Esophagus (tissue), 2 donors: ENCODE results near the gene PDPN. TPM values are rescaled to one million over a fixed set of nuclear protein-coding genes. Genes with fewer than 3 reads are reported as not detected.
"Not testable (repeated sequence)": the region's sequence is repeated elsewhere in the genome, so short reads cannot be mapped to it uniquely, and the experiment has no call there.

Experiments used
- H3K27ac ChIP-seq, 2 donors: one replicate each; pipeline ENCODE4 v1.5.1; 2013; ENCODE audit warnings: low read depth in 2 of 2, mild to moderate bottlenecking in 2 of 2, inconsistent platforms in 1 of 2, low read length in 1 of 2, moderate library complexity in 1 of 2
- H3K27me3 ChIP-seq, 2 donors: one replicate each; pipeline ENCODE4 v1.6.1; 2013; ENCODE audit warnings: low read length in 2 of 2, control low read depth in 1 of 2, mild to moderate bottlenecking in 1 of 2; ENCODE audit not compliant: insufficient read depth in 2 of 2, control insufficient read depth in 1 of 2
- H3K36me3 ChIP-seq, 2 donors: one replicate each; pipeline ENCODE4 v1.6.1; 2013; ENCODE audit warnings: low read length in 1 of 2; ENCODE audit not compliant: control insufficient read depth in 2 of 2, insufficient read depth in 2 of 2
- H3K4me1 ChIP-seq, 2 donors: one replicate each; pipeline ENCODE4 v1.6.1; 2013; ENCODE audit warnings: low read length in 1 of 2; ENCODE audit not compliant: control insufficient read depth in 2 of 2, insufficient read depth in 2 of 2
- H3K4me3 ChIP-seq, 2 donors: one replicate each; pipeline ENCODE4 v1.5.1; 2013; ENCODE audit warnings: low read length in 2 of 2, mild to moderate bottlenecking in 2 of 2, low read depth in 1 of 2, moderate library complexity in 1 of 2
- H3K9me3 ChIP-seq, 2 donors: one replicate each; pipeline ENCODE4 v1.6.1; 2013; ENCODE audit warnings: mild to moderate bottlenecking in 2 of 2, low read depth in 1 of 2, low read length in 1 of 2, moderate library complexity in 1 of 2; ENCODE audit not compliant: control insufficient read depth in 2 of 2, insufficient read depth in 1 of 2
- WGBS, 2 donors: extraction: QIAGEN DNeasy Blood & Tissue Kit; methylation state at CpG; one replicate each; pipeline ENCODE4 v1.1.7; 2013; 5-methylcytosine and 5-hydroxymethylcytosine counted together
- polyA plus RNA-seq, 2 donors: library from polyadenylated mRNA; stranded (reverse); fragments of 200-250 nt; gene quantifications; one replicate each; pipeline ENCODE4 v1.2.3, GENCODE V29; 2013
- donor health status: healthy with polysubstance abuse.
- donor health status: Bipolar disorder and iron deficiency.

Gene PDPN
- polyA plus RNA-seq, 2 donors: 2.4 to 11.9 TPM

- 51 to 61% methylated on average over 7 of the region's 7 CpGs for WGBS, 2 donors
- H3K27me3 ChIP-seq, H3K27ac ChIP-seq, H3K9me3 ChIP-seq, H3K4me1 ChIP-seq, H3K36me3 ChIP-seq, H3K4me3 ChIP-seq: not testable (repeated sequence)
Measured at GRCh38 chr1:13570435-13570834, 13.2 kb upstream of the PDPN start.

GRCh38 chr1:13570924-13571323 is 12.7 kb upstream of the PDPN start:
- no peaks in the 10 kb centered on the region for H3K9me3 ChIP-seq
- no peaks in the 10 kb centered on the region for H3K4me1 ChIP-seq
- no peaks in the 10 kb centered on the region for H3K36me3 ChIP-seq
- H3K27ac ChIP-seq: no peak overlapping the region
- no peak overlapping the region for H3K4me3 ChIP-seq
- WGBS, 2 donors: 68 to 74% methylated on average over 5 of the region's 5 CpGs
- H3K27me3 ChIP-seq: peaks cover 0 to 3% of the 10 kb centered on the region in 2 donors

GRCh38 chr1:13573586-13573985 is 10.0 kb upstream of the PDPN start:
- H3K4me3 ChIP-seq: no peak overlapping the region
- no peaks in the 10 kb centered on the region for H3K4me1 ChIP-seq
- peaks cover 0 to 5% of the 10 kb centered on the region in 2 donors for H3K27me3 ChIP-seq
- H3K36me3 ChIP-seq: no peaks in the 10 kb centered on the region
- WGBS, 2 donors: 80 to 84% methylated on average over 4 of the region's 4 CpGs
- H3K9me3 ChIP-seq: no peaks in the 10 kb centered on the region
- H3K27ac ChIP-seq: no peak overlapping the region

- H3K27me3 ChIP-seq: peaks cover 0 to 5% of the 10 kb centered on the region in 2 donors
- H3K9me3 ChIP-seq: no peaks in the 10 kb centered on the region
- no peaks in the 10 kb centered on the region for H3K36me3 ChIP-seq
- H3K4me3 ChIP-seq: no peak overlapping the region
- H3K4me1 ChIP-seq: no peaks in the 10 kb centered on the region
- H3K27ac ChIP-seq: no peak overlapping the region
- 79 to 90% methylated on average over 11 of the region's 11 CpGs for WGBS, 2 donors
Measured at GRCh38 chr1:13576926-13577325, 6.7 kb upstream of the PDPN start.

DNA sequence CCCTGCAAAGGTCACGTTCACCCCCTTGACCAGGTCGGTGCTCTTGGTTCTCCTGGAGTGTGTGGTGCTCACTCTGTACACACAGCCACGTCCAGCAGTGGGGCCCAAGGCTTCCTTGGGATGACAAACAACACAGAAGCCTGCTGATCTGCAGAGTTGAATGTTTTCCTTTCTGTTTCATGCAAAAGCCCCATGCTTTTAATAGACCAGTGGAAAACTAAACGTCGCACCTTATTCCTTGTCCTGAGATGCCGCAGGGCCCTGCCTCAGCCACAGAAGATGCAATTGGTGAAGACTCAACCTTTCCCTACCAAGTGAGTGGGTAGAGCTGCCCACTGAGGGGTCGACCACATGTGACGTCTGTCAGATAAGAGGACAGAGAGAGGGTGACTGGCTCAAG is 5.8 kb upstream of the PDPN start:
- H3K36me3 ChIP-seq: no peaks in the 10 kb centered on the region
- H3K4me1 ChIP-seq: no peaks in the 10 kb centered on the region
- H3K9me3 ChIP-seq: no peaks in the 10 kb centered on the region
- H3K4me3 ChIP-seq: no peak overlapping the region
- no peak overlapping the region for H3K27ac ChIP-seq
- 73 to 81% methylated on average over 8 of the region's 8 CpGs for WGBS, 2 donors
- H3K27me3 ChIP-seq: peaks cover 0 to 5% of the 10 kb centered on the region in 2 donors

GRCh38 chr1:13581446-13581845 is 2.2 kb upstream of the PDPN start:
- Histone ChIP-seq H3K9me3 (peaks cover 0 to 2% of the 10 kb centered on the region in 2 donors), H3K4me3 (no peak overlapping the region), H3K27ac (no peak overlapping the region), H3K27me3 (peaks cover 0 to 2% of the 10 kb centered on the region in 2 donors), H3K36me3 (no peaks in the 10 kb centered on the region), H3K4me1 (peaks cover 0 to 2% of the 10 kb centered on the region in 2 donors)
- WGBS, 2 donors: 79 to 81% methylated on average over 5 of the region's 5 CpGs

GRCh38 chr1:13582713-13583443 is 754 bp upstream of the PDPN start:
- Histone ChIP-seq H3K4me3 (no peak overlapping the region), H3K9me3 (peaks cover 0 to 2% of the 10 kb centered on the region in 2 donors), H3K27ac (no peak overlapping the region), H3K36me3 (no peaks in the 10 kb centered on the region), H3K27me3 (peaks cover 0 to 1% of the 10 kb centered on the region in 2 donors), H3K4me1 (peaks cover 2 to 4% of the 10 kb centered on the region in 2 donors)
- 34 to 48% methylated on average over 27 of the region's 27 CpGs for WGBS, 2 donors

- Histone ChIP-seq H3K27ac (peak overlapping the region; percentile 57 to 81), H3K27me3 (no peaks in the 10 kb centered on the region), H3K36me3 (no peaks in the 10 kb centered on the region), H3K9me3 (peaks cover 0 to 2% of the 10 kb centered on the region in 2 donors), H3K4me3 (peak overlapping the region; percentile 45 to 51), H3K4me1 (peaks cover 2 to 4% of the 10 kb centered on the region in 2 donors)
- WGBS, 2 donors: 5 to 11% methylated on average over 47 of the region's 47 CpGs
Measured at GRCh38 chr1:13583966-13584791, 547 bp downstream of the PDPN start.

DNA sequence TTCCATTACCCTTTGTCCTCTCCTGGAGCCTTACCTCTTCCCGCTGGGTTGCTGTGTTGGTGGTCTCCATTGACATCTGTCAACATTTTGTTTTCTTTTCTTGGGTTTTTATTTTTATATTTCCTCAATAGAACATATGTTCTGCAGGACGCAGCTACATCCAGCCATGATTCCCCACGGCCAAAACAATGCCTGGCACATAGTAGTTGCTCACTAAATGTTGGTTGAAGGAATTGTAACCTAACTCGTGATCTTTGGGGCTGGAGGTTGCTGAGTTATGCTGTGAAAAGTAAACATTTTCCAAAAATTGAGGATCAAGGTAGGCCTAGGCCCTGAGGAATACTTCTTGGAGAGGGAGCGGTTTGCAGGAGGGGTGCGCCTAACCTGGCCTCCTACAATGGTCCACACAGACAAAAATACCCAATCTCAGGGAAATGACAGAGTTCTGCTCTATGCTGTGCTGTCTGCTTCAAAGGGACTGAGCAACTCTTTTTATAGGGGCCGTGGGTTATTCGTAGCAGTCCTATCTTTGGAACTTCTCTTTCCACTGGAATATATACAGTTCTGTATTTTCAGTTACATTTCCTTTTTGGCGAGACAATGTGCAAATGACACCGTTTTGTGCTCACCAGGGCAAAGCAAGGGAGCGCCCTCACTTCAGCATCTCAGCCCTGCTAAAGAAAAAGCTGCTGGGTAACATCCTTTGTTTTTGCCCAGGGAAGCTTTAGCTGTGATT is 1.4 kb downstream of the PDPN start:
- H3K4me1 ChIP-seq: peaks cover 2 to 4% of the 10 kb centered on the region in 2 donors
- peak overlapping the region in 1 of 2 donors; percentile 45 for H3K4me3 ChIP-seq
- WGBS, 2 donors: 58 to 68% methylated on average over 11 of the region's 11 CpGs
- no peaks in the 10 kb centered on the region for H3K36me3 ChIP-seq
- no peaks in the 10 kb centered on the region for H3K27me3 ChIP-seq
- peak overlapping the region; percentile 57 to 81 for H3K27ac ChIP-seq
- peaks cover 0 to 2% of the 10 kb centered on the region in 2 donors for H3K9me3 ChIP-seq
